Urothelium cell line (cell line): ENCODE data around the gene RECK.
"Not testable (repeated sequence)": the region's sequence is repeated elsewhere in the genome, so short reads cannot be mapped to it uniquely, and the experiment has no call there.

Experiments
- DNase-seq: peaks from one replicate; pipeline ENCODE4 v3.0.0; 2011; ENCODE audit warnings: low spot score, mixed read lengths
- FAIRE-seq: peaks from 2 replicates; lab custom pipeline; 2011; peaks lifted over from hg19 to GRCh38; lab: Jason Lieb, UNC

RECK gene

DNA sequence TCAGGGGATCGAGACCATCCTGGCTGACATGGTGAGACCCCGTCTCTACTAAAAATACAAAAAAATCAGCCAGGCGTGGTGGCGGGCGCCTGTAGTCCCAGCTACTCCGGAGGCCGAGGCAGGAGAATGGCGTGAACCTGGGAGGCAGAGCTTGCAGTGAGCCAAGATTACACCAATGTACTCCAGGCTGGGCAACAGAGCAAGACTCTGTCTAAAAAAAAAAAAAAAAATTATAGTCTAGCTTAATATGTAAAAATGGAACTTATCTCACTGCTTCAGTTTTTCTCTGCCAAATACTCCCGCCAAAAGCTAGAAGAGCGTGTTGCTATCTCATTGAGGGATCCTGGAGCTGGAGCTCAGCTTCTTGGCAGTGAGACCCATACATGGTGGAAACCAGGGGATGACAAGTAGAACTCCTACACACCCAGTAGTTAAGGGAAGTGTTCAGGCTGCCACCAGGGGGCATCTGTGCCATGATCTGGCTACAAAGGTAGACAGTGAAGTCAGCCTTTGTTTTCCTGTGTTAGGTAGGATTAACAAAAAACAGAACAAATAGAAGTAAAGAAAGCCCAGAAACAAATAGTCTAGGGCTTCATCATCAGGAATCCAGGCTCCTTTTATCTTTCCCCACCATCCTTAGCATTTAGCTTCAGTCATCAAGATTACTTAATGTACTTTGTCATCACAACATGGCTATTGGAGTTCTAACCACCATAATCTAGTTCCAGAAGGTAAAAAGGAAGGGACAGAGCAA, 66.2 kb downstream of the RECK start:
- FAIRE-seq (no peak), DNase-seq (peak; percentile 38)

GRCh38 chr9:36109071-36109470, 72.4 kb downstream of the RECK start:
- FAIRE-seq (peak; percentile 27), DNase-seq (no peak)

- FAIRE-seq = peak; percentile 27
Observed at GRCh38 chr9:36110434-36110833, 73.7 kb downstream of the RECK start.

GRCh38 chr9:36112516-36112915, 75.8 kb downstream of the RECK start:
- FAIRE-seq (no peak), DNase-seq (no peak)

More at GRCh38 chr9:36110434-36110833, 73.7 kb downstream of the RECK start:
- no peak for DNase-seq

DNA sequence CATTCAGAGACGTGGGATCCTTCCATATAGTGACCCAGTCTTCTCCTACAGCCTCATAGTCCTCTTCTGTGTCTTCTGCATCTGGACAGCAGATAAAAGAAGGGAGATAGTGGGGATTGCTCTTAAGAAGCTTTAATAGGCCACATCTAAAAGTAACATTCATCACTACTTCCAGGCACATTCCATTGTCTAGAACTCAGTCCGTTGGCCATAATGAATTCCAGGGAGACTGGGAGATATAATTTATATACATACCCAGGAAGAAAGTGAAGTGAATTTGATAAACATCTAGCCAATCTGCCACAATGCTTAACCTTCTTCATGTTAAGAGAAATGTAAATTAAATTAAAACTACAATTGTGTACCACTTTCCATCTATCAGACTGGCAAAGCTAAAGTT, 77.3 kb downstream of the RECK start:
- DNase-seq (no peak), FAIRE-seq (no peak)

DNA sequence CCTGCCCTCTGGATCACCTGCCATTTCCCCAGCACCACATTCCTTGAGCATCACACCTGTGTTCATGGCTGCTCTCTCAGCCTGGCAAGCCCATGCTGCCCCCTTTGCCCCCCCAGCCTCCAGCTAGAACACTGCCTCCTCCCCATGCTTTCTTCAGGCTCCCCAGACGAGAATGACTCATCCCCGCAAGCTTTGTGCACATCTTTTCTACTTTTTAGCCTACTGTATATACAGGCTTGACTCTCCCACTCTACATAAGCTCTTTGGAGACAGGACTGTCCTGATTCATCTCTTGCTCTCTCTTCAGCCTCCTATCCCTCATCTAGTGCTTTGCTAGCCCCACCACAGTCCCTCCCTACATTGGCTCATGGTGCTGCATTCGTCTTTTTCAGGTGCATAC, 79.9 kb downstream of the RECK start:
- FAIRE-seq (no peak), DNase-seq (no peak)

GRCh38 chr9:36118201-36118600, 81.5 kb downstream of the RECK start:
- FAIRE-seq = no peak

GRCh38 chr9:36118706-36119105, 82.0 kb downstream of the RECK start:
- DNase-seq (no peak), FAIRE-seq (peak; percentile 85)

More at GRCh38 chr9:36118201-36118600, 81.5 kb downstream of the RECK start:
- DNase-seq = no peak

DNA sequence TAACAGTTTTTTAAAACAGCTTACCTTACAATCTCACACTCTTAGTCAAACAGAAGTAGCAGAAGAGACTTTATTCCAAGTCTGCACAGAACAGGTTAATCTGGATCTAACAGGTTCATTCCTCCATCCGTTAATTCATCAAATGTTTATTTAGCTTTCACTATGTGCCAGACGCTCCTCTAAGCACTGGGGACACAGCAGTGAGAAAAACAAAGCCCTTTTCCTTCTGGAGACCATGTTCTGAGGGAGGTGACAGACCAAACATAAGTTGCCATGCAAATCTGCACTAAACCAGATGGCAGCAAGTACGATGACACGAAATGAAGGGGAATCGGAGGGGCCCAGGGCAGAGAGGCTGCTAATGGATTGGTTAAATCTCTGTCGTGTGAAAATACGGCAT, 82.8 kb downstream of the RECK start:
- no peak for DNase-seq
- no peak for FAIRE-seq

DNA sequence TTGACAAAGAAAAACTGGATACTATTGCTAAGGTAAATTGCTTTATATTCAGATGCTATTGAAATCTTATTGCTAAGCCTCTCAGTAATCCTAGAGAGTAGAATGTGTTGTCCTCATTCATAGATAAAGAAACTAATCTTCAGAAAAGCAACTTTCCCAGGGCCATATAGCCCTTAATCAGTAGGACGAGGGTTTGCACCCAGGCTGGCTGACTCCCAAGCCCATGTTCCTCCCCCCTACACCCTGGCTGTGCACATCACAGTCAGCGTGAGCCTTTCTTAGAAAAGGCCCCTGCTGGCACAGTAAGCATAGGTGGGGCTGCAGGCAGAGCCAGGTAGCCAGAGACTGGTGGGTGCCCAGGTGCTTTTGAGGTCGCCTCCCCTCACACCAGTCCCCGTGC, 84.0 kb downstream of the RECK start:
- DNase-seq (no peak), FAIRE-seq (no peak)

- FAIRE-seq (no peak), DNase-seq (no peak)
Observed at GRCh38 chr9:36121971-36122370, 85.3 kb downstream of the RECK start.

DNA sequence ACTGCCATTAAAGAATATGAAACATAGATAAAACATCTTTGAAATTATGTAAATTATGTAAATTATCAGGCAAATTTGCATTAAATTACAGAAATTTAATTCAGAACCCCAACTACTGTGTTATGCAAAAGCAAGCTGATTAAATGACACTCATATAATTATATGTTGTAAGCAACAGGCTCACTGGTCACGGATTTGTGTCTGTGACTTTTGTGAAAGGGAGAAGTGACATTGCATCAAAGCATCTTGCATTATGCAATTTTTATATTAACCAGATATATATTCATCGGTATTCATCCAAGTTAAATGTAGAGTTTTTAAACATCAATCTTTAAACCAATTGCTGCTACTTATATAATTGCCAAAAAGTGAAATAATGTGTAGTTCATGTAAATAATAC, 86.8 kb downstream of the RECK start:
- FAIRE-seq (no peak), DNase-seq (no peak)

GRCh38 chr9:36125062-36125855, 88.5 kb downstream of the RECK start:
- no peak for DNase-seq
- no peak for FAIRE-seq

- FAIRE-seq = no peak
- no peak for DNase-seq
Observed at GRCh38 chr9:36126016-36126730, 89.5 kb downstream of the RECK start.

- FAIRE-seq (no peak), DNase-seq (no peak)
Observed at GRCh38 chr9:36127652-36128244, 91.0 kb downstream of the RECK start.

- FAIRE-seq (no peak), DNase-seq (no peak)
Observed at GRCh38 chr9:36128349-36128748, 91.6 kb downstream of the RECK start.

GRCh38 chr9:36129139-36129538, 92.4 kb downstream of the RECK start:
- DNase-seq (no peak), FAIRE-seq (no peak)

DNA sequence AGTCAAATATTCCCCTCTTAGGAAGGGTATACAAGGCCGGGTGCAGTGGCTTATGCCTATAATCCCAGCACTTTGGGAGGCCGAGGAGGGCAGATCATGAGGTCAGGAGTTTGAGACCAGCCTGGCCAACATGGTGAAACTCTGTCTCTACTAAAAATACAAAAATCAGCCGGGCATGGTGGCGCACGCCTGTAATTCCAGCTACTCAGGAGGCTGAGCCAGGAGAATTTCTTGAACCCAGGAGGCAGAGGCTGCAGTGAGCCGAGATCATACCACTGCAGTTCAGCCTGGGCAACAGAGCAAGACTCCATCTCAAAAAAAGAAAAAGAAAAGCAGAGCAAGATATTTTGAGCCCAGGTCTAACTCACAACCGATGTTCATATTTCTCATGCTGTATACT, 95.0 kb downstream of the RECK start:
- FAIRE-seq, DNase-seq: not testable (repeated sequence)

DNA sequence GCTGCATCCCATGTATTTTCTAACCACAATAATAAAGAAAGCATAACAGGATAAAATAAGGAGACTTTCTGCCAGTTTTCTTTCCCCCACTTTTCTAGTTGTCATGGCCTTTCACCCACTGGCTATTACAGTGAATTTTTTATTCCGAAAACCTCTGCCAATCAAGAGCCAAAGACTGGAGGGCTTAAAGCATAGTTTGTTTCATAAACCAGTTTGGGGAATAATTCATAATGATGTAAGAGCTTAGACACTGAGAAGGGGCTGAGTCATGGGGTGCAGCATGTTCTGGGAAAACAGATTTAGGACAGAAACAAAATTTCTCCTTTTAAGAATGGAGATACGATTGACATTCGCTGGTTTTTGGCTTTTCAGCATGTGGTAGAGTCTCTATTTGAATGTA, 95.4 kb downstream of the RECK start:
- FAIRE-seq (no peak), DNase-seq (no peak)

DNA sequence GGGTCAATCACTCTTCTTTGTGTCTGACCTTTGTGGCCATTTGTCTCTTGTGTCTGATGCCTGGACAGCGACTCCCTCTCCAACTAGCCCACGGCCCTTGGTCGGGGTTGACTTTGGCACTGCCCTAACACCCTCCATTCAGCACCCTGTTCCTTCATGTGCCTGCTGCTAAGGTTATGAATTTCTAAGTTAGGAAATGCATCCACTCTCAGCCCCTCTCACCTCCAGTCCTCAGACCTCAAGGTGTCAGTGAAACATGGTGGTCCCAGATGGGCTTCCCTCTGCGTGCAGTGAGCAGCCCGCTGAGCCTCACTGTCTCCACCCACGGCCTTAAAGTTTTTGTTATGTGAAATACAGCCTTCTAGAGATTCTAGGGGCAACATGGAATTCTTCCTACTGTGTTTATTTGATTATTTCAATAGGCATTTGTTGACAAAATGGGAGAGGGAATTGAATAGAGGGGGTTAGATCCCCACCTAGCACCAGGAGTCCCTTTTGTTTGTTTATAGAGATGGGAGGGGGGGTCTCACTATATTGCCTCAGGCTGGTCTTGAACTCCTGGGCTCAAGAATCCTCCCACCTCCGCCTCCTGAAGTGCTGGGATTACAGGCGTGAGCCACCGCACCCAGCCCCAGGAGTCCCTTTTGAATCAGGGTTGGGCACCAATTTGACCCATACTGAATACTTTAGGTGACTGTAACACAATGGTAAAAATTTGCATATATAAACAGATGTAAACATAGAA, 98.2 kb downstream of the RECK start:
- no peak for DNase-seq
- FAIRE-seq = no peak
